Measurements from ENCODE around the gene DPY19L2. TPM values are rescaled to one million over a fixed set of nuclear protein-coding genes. Genes with fewer than 3 reads are reported as not detected.
A peak's percentile ranks its signal among the peaks of the same experiment; 100 is the strongest.
"Not testable (repeated sequence)": the region's sequence is repeated elsewhere in the genome, so short reads cannot be mapped to it uniquely, and the experiment has no call there.

The DPY19L2 gene
- total RNA-seq, 1 donor from 2014 or later, result 14.7 TPM

- not testable (repeated sequence) for H3K27me3 ChIP-seq; H3K9ac ChIP-seq; H3K4me2 ChIP-seq; H3F3A ChIP-seq (ENCODE audit: low read depth); H4K20me1 ChIP-seq (ENCODE audit: low read depth); H3K4me3 ChIP-seq; H3K4me3 Mint-ChIP-seq; DNase-seq (ENCODE audit: low spot score); H2AFZ ChIP-seq (replicated peaks); H3K9me3 Mint-ChIP-seq; H3K27ac ChIP-seq; H3K4me1 Mint-ChIP-seq; H3K79me2 ChIP-seq (ENCODE audit: low read depth); H3K4me1 ChIP-seq; H3K36me3 ChIP-seq; H3K9me3 ChIP-seq (ENCODE audit: low read depth); H3K36me3 Mint-ChIP-seq; H3K27ac Mint-ChIP-seq; H3K27me3 Mint-ChIP-seq (ENCODE audit: insufficient read depth, low read depth)
Measured at GRCh38 chr12:63643381-63644140, 24.7 kb downstream of the DPY19L2 start.

DNA sequence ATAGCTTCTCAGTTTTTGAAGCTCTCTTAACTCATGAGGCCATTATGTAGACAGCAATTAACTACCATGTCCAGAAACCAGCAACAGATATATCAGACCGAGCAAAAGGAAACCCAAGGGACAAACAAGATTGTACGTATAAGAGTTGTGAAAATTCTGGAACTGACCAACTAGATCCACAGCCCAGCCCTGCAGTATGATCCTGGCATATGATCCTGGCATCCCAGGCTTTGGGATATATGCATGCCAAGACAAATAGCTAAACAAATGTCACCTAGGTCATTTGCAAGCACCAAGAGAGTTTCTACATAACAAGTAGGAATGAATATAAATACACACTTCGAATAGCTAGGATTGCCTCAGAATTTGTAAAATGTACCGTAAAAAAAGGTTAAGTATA is 44.0 kb downstream of the DPY19L2 start:
- H3K9me3 Mint-ChIP-seq; H3K27ac Mint-ChIP-seq; H3F3A ChIP-seq (ENCODE audit: low read depth); DNase-seq (ENCODE audit: low spot score); H3K4me3 ChIP-seq; H3K9ac ChIP-seq; H3K4me3 Mint-ChIP-seq; H3K27ac ChIP-seq; H3K4me2 ChIP-seq; H3K36me3 ChIP-seq; H3K27me3 ChIP-seq; H3K27me3 Mint-ChIP-seq (ENCODE audit: insufficient read depth, low read depth); H3K9me3 ChIP-seq (ENCODE audit: low read depth); H3K4me1 Mint-ChIP-seq; H3K36me3 Mint-ChIP-seq; H4K20me1 ChIP-seq (ENCODE audit: low read depth); H3K79me2 ChIP-seq (ENCODE audit: low read depth); H2AFZ ChIP-seq (replicated peaks); H3K4me1 ChIP-seq: not testable (repeated sequence)

- H3K9ac ChIP-seq; H4K20me1 ChIP-seq (ENCODE audit: low read depth); H3F3A ChIP-seq (ENCODE audit: low read depth); H3K79me2 ChIP-seq (ENCODE audit: low read depth); H3K27me3 ChIP-seq; H3K4me1 Mint-ChIP-seq; H3K9me3 Mint-ChIP-seq; H3K4me3 Mint-ChIP-seq; H3K36me3 Mint-ChIP-seq; H3K27me3 Mint-ChIP-seq (ENCODE audit: insufficient read depth, low read depth); H3K4me3 ChIP-seq; H3K4me2 ChIP-seq; H3K9me3 ChIP-seq (ENCODE audit: low read depth); H3K27ac ChIP-seq; DNase-seq (ENCODE audit: low spot score); H3K36me3 ChIP-seq; H3K4me1 ChIP-seq; H3K27ac Mint-ChIP-seq; H2AFZ ChIP-seq (replicated peaks): not testable (repeated sequence)
Measured at GRCh38 chr12:63615544-63615943, 52.7 kb downstream of the DPY19L2 start.

GRCh38 chr12:63611285-63611684 is 57.0 kb downstream of the DPY19L2 start:
- not testable (repeated sequence) for H3K27ac Mint-ChIP-seq; H3K4me3 Mint-ChIP-seq; H3K4me2 ChIP-seq; H3K36me3 ChIP-seq; H4K20me1 ChIP-seq (ENCODE audit: low read depth); H3K9me3 Mint-ChIP-seq; H3K4me3 ChIP-seq; H3K27ac ChIP-seq; H2AFZ ChIP-seq (replicated peaks); H3K27me3 ChIP-seq; H3K4me1 ChIP-seq; H3K36me3 Mint-ChIP-seq; H3K9me3 ChIP-seq (ENCODE audit: low read depth); H3K9ac ChIP-seq; DNase-seq (ENCODE audit: low spot score); H3K79me2 ChIP-seq (ENCODE audit: low read depth); H3F3A ChIP-seq (ENCODE audit: low read depth); H3K4me1 Mint-ChIP-seq; H3K27me3 Mint-ChIP-seq (ENCODE audit: insufficient read depth, low read depth)

GRCh38 chr12:63609281-63609680 is 59.0 kb downstream of the DPY19L2 start:
- H2AFZ ChIP-seq (replicated peaks); H3K4me1 Mint-ChIP-seq; H3K4me3 Mint-ChIP-seq; H3K9me3 ChIP-seq (ENCODE audit: low read depth); H3K27ac ChIP-seq; H3K9me3 Mint-ChIP-seq; H3K9ac ChIP-seq; H3K4me2 ChIP-seq; H3K4me1 ChIP-seq; H4K20me1 ChIP-seq (ENCODE audit: low read depth); H3K79me2 ChIP-seq (ENCODE audit: low read depth); H3K27me3 ChIP-seq; H3K36me3 Mint-ChIP-seq; H3F3A ChIP-seq (ENCODE audit: low read depth); H3K27me3 Mint-ChIP-seq (ENCODE audit: insufficient read depth, low read depth); H3K4me3 ChIP-seq; H3K36me3 ChIP-seq; H3K27ac Mint-ChIP-seq: not testable (repeated sequence)
- peak; percentile 4 for DNase-seq (ENCODE audit: low spot score)

DNA sequence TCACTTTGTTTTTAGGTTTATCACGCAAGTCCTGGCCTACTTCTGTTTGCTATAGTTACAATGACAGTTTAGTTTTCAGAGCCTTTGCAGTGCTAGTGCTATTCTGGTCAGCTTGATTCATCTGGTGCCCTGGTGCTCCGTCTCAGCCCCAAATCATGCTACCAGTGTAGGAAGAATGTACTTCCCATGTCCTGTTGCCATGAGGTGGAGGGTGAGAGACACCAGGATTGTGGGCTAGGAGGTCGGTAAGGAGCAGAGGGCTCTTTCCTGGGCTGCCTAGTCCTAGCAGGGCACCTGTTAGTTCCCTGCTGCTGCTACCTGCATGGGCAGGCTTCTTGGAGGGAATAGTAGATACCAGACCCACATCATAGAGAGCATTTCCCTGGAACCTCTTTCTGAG is 63.3 kb downstream of the DPY19L2 start:
- not testable (repeated sequence) for H4K20me1 ChIP-seq (ENCODE audit: low read depth); H3K36me3 Mint-ChIP-seq; H3K4me3 Mint-ChIP-seq; H3K27me3 ChIP-seq; H3K79me2 ChIP-seq (ENCODE audit: low read depth); H3K27me3 Mint-ChIP-seq (ENCODE audit: insufficient read depth, low read depth); H3K4me1 Mint-ChIP-seq; H3K4me1 ChIP-seq; H3K27ac Mint-ChIP-seq; H3K9ac ChIP-seq; H3K9me3 Mint-ChIP-seq; H2AFZ ChIP-seq (replicated peaks); DNase-seq (ENCODE audit: low spot score); H3K27ac ChIP-seq; H3F3A ChIP-seq (ENCODE audit: low read depth); H3K4me3 ChIP-seq; H3K36me3 ChIP-seq; H3K9me3 ChIP-seq (ENCODE audit: low read depth); H3K4me2 ChIP-seq

DNA sequence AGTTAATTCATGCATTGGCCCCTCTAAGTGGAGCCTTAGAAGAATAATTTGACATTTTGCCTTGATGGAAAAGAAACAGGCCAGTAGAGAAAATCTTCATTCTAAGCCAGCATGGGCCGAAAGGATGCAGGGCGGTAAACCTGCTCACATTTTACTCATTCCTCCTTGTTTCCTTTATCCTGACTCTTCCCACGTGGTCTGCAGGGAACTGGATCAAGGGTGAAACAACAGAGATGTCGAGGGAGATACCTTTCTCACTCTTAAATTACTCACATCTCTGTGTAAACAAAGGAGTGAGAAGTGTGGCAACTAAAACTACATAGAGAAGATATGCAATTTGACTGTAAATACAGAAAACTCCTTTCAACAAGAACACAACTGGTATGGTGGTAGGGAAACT is 73.5 kb downstream of the DPY19L2 start:
- not testable (repeated sequence) for H3K27me3 ChIP-seq; H4K20me1 ChIP-seq (ENCODE audit: low read depth); DNase-seq (ENCODE audit: low spot score); H3F3A ChIP-seq (ENCODE audit: low read depth); H3K4me3 Mint-ChIP-seq; H3K4me3 ChIP-seq; H3K27ac ChIP-seq; H2AFZ ChIP-seq (replicated peaks); H3K36me3 ChIP-seq; H3K27ac Mint-ChIP-seq; H3K4me2 ChIP-seq; H3K79me2 ChIP-seq (ENCODE audit: low read depth); H3K4me1 Mint-ChIP-seq; H3K36me3 Mint-ChIP-seq; H3K4me1 ChIP-seq; H3K9me3 ChIP-seq (ENCODE audit: low read depth); H3K9ac ChIP-seq; H3K27me3 Mint-ChIP-seq (ENCODE audit: insufficient read depth, low read depth); H3K9me3 Mint-ChIP-seq

GRCh38 chr12:63584426-63584825 is 83.9 kb downstream of the DPY19L2 start:
- not testable (repeated sequence) for H3K27ac Mint-ChIP-seq; H3K9ac ChIP-seq; H3F3A ChIP-seq (ENCODE audit: low read depth); H3K27me3 ChIP-seq; H3K9me3 Mint-ChIP-seq; H3K4me3 ChIP-seq; H3K4me3 Mint-ChIP-seq; H3K36me3 ChIP-seq; H3K4me1 ChIP-seq; H3K27me3 Mint-ChIP-seq (ENCODE audit: insufficient read depth, low read depth); H3K79me2 ChIP-seq (ENCODE audit: low read depth); H2AFZ ChIP-seq (replicated peaks); H3K36me3 Mint-ChIP-seq; H3K9me3 ChIP-seq (ENCODE audit: low read depth); H3K27ac ChIP-seq; H3K4me1 Mint-ChIP-seq; DNase-seq (ENCODE audit: low spot score); H3K4me2 ChIP-seq; H4K20me1 ChIP-seq (ENCODE audit: low read depth)

Measured in neural progenitor cell (in vitro differentiated cells).